Daoy (cell line): ENCODE results near the gene ZNF521. TPM values are rescaled to one million over a fixed set of nuclear protein-coding genes. Genes with fewer than 3 reads are reported as not detected.

ENCODE experiments used
- DNase-seq: peaks from one replicate; pipeline ENCODE4 v3.0.0-alpha.2; 2015; ENCODE audit warnings: low read depth
- total RNA-seq: library from RNA; depleted of rRNA; stranded (reverse); fragments of >200 nt; shearing (Covaris generic); gene quantifications from 2 replicates; pipeline ENCODE4 v1.2.3, GENCODE V29; 2014

The ZNF521 gene
- total RNA-seq, 1 experiment from 2014 or later, result 10.7 TPM

DNA sequence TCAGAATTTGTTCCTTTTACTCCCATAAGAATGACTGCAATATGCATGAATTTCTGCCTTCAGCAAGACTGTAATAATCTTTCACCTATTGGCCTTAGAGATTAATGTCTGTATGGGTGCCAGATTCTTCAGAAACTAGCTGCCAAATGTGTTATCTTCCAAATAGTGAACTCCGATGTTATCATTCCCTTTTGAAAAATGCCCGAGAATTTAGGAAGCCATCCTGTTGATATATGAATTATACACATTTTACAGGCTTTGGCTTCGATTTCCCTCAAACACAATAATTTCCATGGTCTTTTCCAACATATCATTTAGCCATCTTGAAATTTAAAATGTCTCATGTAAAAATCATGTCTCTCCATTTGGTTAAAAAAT, 101.5 kb downstream of the ZNF521 start:
- DNase-seq, result no peak

DNA sequence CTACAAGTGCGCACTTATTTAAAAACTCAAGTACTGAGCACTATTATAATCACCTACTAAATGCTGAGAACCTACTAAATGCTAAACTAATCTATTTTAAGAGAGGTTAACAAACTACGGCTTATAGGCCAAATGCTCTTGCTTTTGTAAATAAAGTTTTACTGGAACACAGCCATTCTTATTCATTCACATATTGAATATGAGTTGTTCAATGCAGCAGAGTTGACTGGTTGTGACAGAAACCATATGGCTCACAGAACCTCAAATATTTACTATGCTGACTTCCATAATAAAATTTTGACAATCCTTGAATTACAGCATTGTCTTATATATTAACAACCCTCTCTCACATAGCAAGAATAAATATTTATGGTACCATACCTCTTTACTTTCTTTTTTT, 103.2 kb downstream of the ZNF521 start:
- no peak for DNase-seq

- DNase-seq, result peak; percentile 11
These were observed 104.2 kb downstream of the ZNF521 start for GRCh38 chr18:25247725-25248124.

GRCh38 chr18:25244924-25245698, 106.9 kb downstream of the ZNF521 start:
- DNase-seq, result no peak

GRCh38 chr18:25244170-25244569, 107.8 kb downstream of the ZNF521 start:
- DNase-seq, result no peak

DNA sequence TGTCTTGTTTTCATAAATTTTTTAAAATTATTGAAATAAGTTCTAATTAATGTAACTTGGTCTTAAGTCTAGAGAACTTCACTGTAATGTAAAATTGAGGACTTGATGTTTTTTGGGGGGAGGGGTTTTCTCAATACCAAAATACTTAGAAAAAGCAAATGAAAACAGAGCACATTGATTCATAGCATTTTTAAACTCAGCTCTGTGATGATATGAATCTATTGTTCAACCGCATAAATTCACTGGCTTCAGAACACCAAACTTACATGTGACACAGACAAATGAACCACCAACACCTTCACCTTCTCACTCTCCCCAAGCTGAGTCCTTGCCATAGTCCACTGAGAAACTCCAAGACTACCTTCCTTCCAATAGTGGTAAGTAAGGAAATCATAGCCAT, 108.2 kb downstream of the ZNF521 start:
- DNase-seq, result no peak

DNA sequence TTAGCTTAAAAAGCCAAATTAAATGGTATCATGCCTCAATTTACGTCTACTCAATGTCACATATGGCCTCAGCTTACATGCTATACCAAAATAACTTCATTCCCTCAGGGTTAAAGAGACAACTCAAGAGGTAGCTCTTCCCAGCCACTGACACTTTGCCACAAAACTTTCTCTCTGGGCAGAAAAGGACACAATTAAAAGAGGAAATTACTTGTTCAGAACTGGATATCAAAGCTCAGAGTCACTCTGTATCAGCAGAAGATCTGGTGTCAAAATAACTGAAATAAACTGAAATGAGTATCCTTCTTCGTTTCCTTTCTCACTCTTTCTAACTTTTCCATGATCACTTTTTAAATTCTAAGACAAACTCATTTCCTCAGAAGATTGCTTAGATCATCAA, 108.7 kb downstream of the ZNF521 start:
- no peak for DNase-seq

GRCh38 chr18:25240420-25240770, 111.6 kb downstream of the ZNF521 start:
- DNase-seq, result no peak

GRCh38 chr18:25239581-25240419, 112.2 kb downstream of the ZNF521 start:
- no peak for DNase-seq

DNA sequence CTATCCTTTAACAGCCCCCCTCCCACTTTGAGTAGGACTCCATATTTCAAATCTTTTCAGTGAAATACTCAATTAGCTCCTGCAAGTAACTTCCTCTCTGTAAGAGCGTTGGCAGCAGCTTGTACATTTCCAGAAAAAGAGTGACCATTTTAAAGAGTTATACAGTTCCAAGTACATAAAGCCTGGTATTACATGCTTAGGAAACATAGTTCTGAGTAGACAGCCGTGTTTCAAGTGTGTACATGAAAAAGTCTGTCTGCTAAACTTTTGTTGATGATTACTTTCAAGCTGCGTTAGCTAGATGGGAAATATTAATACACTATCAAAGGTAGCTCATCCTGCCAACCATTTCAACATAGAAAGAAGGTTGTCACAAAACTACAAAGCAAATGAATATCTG, 112.8 kb downstream of the ZNF521 start:
- no peak for DNase-seq

- DNase-seq, result no peak
These were observed 114.2 kb downstream of the ZNF521 start for GRCh38 chr18:25237571-25238267.

DNA sequence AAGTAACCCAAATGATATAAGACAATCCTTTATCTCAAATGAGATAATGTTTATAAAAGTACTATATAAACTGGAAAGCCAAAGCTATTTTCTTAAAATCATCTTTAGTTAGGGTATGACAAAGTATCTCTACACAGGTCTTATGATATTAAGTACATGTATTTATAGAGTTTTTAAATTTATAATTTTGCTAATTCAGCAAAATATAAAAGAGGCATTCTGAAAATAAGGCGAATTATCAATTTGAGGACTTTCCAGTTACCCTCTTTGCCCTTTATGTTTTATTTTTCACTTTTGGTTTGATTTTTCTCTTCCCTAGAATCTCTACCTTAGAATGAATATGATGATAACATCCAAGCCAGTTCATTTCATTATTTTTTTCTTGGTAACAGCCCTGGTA, 115.2 kb downstream of the ZNF521 start:
- DNase-seq, result no peak

- no peak for DNase-seq
These were observed 116.4 kb downstream of the ZNF521 start for GRCh38 chr18:25235401-25236042.

DNA sequence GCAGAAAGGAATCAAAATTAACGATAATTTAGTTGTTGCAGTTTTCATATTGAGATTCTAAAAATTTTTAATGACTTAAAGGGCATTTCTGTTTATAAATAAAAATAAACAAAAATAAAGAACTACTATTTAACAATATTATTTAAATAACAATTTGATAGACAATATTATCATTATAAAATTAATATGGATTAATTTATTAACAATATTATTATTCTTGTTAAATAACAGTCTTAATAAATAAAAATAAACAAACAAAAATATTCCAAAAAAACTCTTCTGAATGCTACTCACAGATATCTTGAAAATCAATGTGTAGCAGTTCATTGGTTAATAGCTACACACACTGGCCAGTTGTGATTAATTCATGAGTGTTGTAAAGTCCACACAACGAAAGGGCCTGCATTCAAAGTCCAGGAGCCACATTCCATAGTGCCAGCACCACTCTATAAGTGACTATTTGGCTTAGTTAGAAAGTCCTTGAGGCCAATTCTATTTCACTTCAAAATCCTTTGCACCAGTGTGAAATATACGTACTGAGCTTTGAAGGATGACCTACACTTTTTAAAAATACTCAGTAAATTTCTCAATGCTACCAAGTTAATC, 117.1 kb downstream of the ZNF521 start:
- DNase-seq, result no peak

DNA sequence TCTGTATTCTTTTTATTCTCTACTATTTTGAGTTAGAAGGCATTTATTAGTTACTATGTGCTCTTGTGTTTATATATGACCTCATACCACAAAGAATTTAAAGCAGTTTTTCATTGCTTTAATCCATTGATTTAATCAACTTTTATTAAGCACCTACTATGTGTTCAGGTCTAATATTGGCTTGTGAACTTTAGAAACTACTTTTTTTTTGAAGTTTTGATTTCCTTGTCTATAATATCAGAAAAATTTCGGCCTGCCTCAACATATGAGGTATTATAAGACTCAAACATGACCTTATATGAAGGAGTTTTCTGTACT, 117.7 kb downstream of the ZNF521 start:
- DNase-seq, result no peak

- DNase-seq, result no peak
These were observed 118.2 kb downstream of the ZNF521 start for GRCh38 chr18:25233528-25234321.

DNA sequence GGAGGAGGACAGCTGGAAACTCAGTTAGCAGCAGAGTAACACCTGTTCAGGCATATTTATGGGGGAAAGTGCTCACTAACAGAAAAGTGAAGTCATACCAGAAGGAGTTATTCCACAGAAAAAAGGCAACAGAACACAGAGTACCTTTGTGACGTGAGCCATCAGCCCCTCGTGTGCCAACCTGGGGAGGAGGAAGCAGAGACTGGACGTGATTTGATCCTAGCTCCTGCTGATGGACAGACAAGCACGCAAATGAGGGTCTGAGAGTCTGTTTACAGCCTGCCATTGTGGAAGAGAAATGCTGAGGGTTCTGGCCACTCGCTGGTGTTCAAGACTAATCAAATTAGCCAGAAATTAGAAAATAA, 120.7 kb downstream of the ZNF521 start:
- DNase-seq, result no peak

DNA sequence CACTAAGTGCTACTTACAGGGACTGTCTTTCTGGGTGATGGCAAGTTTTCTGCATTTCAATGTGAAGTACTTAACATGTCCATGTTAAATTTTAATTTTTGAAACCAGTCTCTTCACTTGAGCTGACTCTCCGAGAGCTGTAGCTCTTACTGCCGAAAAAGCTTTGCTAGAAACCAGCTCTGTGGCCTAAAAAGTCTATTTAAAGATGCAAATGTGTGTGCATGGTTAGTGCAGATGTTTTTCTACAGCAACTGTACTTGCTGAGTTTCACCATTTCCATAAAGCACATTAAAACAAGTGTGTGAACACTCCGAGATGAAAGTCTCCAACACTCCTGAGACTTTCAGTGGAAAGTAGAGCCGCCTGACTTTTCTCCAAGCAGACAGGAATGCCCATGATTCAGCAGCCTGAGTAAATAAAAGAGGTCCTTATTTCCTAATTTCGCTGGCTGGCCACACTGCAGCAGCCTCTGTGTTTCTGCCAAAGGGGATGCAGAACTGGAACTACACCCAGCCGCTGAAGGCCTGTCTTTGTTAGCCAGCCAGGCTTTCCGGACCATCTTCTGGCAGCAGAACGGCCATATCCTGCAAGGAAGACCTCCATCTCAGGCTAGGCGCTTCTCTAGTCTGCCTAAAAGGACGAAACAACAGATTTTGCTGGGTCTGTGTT, 121.2 kb downstream of the ZNF521 start:
- DNase-seq, result peak; percentile 53

DNA sequence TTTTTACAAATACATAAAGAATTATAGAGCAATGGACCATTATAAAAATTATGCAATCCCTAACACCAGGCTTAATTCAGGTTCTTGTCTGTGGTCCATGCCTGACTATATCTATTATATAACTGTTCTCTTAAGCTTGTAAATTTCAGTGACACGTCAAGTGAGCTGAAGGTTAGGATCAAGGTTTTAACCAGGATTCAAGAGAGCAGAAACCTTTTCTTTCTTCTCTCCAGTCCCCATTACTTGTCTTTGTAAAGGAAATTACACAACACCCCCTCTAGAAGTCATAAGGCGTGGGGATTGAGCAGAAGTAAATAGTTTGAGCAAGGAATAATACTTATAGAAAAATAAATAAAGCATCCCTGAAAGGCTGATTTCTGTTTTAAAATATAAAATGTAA, 122.0 kb downstream of the ZNF521 start:
- no peak for DNase-seq

DNA sequence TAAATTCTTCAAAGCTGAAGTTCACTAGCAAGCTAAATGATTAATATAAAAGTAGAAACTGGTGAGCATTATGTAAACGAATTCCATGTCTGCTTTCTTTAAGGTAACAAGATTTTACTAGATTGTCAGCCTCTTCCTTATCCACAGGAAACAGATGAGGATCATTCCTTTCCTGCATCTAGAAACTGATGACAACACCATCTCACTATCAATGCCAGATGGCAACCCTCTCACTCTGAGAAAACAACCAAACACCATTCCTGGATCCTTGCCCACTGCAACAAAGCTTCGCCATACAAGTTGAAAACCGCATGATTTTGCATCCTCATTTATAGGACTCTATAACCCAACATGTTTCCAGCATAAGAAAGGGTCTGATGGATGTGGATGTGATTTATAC, 122.9 kb downstream of the ZNF521 start:
- peak; percentile 46 for DNase-seq

DNA sequence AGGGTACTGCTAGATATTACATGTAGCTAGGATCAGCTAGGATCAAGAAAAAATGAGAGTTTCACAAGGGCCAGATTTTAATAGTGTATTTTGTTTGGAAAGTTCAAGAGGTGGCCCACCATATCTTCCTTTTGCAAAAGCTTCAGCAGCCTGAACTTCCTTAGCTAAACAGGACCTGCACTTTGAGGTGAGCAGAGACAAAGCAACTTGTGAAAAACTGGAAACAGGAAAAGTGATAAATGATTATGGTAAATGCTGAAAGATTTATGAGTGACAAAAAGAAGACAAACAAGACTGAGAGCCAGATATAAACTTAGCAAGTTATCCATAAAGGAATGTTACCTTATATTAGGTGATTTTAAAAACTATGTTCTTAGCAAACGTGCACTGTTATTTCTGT, 123.6 kb downstream of the ZNF521 start:
- DNase-seq, result no peak
